Ascending aorta (tissue), 2 donors: ENCODE results near the gene CLCN4. TPM values are rescaled to one million over a fixed set of nuclear protein-coding genes. Genes with fewer than 3 reads are reported as not detected.

ENCODE experiments used
- DNase-seq, 2 donors: peaks; one replicate each; pipeline ENCODE4 v3.0.0-alpha.2; 2019; ENCODE audit warnings: low spot score in 2 of 2
- H3K27ac ChIP-seq, 2 donors: fragments of 200-600 bp; sonication (generic); one replicate each; pipeline ENCODE4 v1.5.1; 2016 to 2017; ENCODE audit warnings: mild to moderate bottlenecking in 1 of 2
- H3K27me3 ChIP-seq: fragments of 200-600 bp; sonication (generic); one replicate; pipeline ENCODE4 v1.5.1; 2017
- H3K36me3 ChIP-seq, 2 donors: fragments of 200-600 bp; sonication (generic); one replicate each; pipeline ENCODE4 v1.5.1; 2016
- H3K4me1 ChIP-seq, 2 donors: fragments of 200-600 bp; sonication (generic); one replicate each; pipeline ENCODE4 v1.5.1; 2016 to 2017; ENCODE audit warnings: mild to moderate bottlenecking in 1 of 2
- H3K4me3 ChIP-seq, 2 donors: fragments of 200-600 bp; sonication (generic); one replicate each; pipeline ENCODE4 v1.5.1; 2016 to 2017; ENCODE audit warnings: mild to moderate bottlenecking in 1 of 2
- H3K9me3 ChIP-seq, 2 donors: fragments of 200-600 bp; sonication (generic); one replicate each; pipeline ENCODE4 v1.5.1; 2016
- CTCF ChIP-seq, 3 experiments: fragments of 200-600 bp in 2 of 3; fragments of 450-650 bp in 1 of 3; sonication (generic) in 2 of 3; IDR thresholded peaks; one replicate each; pipeline ENCODE4 v1.5.1; 2016 to 2019; ENCODE audit warnings: antibody characterized with exemption in 3 of 3, mild to moderate bottlenecking in 1 of 3, moderate library complexity in 1 of 3
- intact Hi-C: fragments of 100-400 bp; cut with DNase I; formaldehyde crosslinking; loops from one replicate; pipeline ENCODE4 v1.15.1; 2023
- total RNA-seq: library from RNA; depleted of rRNA; stranded (reverse); fragments of >200 nt; gene quantifications from one replicate; pipeline ENCODE4 v1.1.0, GENCODE V29; 2016

CLCN4 gene
- total RNA-seq, 1 donor from 2014 or later: 4.4 TPM

GRCh38 chrX:10190367-10190766 is 33.6 kb downstream of the CLCN4 start:
- no peak overlapping the region for H3K4me3 ChIP-seq
- intact Hi-C loops: loop anchor here (1.0 to 5.0 kb wide), 2 partner anchors 427 to 446 kb away; no protein-coding TSS in a partner anchor
- H3K9me3 ChIP-seq: no peaks in the 10 kb centered on the region
- no peaks in the 10 kb centered on the region for H3K27me3 ChIP-seq
- peaks cover 0 to 5% of the 10 kb centered on the region in 2 donors for H3K4me1 ChIP-seq
- peak; percentile 18 to 52 (median 50) for TF ChIP-seq CTCF (IDR thresholded peaks at IDR 0.05)
- DNase-seq: peak in 1 of 2 donors; percentile 77
- no peak overlapping the region for H3K27ac ChIP-seq
- H3K36me3 ChIP-seq: no peaks in the 10 kb centered on the region

GRCh38 chrX:10193587-10193986 is 36.8 kb downstream of the CLCN4 start:
- Histone ChIP-seq H3K4me3 (no peak overlapping the region), H3K4me1 (peaks cover 0 to 5% of the 10 kb centered on the region in 2 donors), H3K9me3 (no peaks in the 10 kb centered on the region), H3K36me3 (no peaks in the 10 kb centered on the region), H3K27ac (no peak overlapping the region), H3K27me3 (no peaks in the 10 kb centered on the region)
- no peak for TF ChIP-seq CTCF (IDR thresholded peaks at IDR 0.05)
- no peak for DNase-seq
- intact Hi-C loops: loop anchor here (5.0 kb wide), 1 partner anchor 424 kb away; no protein-coding TSS in a partner anchor

GRCh38 chrX:10195425-10195824 is 38.6 kb downstream of the CLCN4 start:
- H3K4me3 ChIP-seq: no peak overlapping the region
- no peaks in the 10 kb centered on the region for H3K4me1 ChIP-seq
- no peak for TF ChIP-seq CTCF (IDR thresholded peaks at IDR 0.05)
- no peak overlapping the region for H3K27ac ChIP-seq
- no peaks in the 10 kb centered on the region for H3K36me3 ChIP-seq
- H3K27me3 ChIP-seq: no peaks in the 10 kb centered on the region
- intact Hi-C loops: no loop called here
- no peaks in the 10 kb centered on the region for H3K9me3 ChIP-seq
- DNase-seq: no peak

GRCh38 chrX:10195947-10196346 is 39.2 kb downstream of the CLCN4 start:
- H3K4me1 ChIP-seq: no peaks in the 10 kb centered on the region
- no peak overlapping the region for H3K4me3 ChIP-seq
- intact Hi-C loops: no loop called here
- H3K27me3 ChIP-seq: no peaks in the 10 kb centered on the region
- no peak overlapping the region for H3K27ac ChIP-seq
- DNase-seq: no peak
- no peaks in the 10 kb centered on the region for H3K9me3 ChIP-seq
- TF ChIP-seq CTCF (IDR thresholded peaks at IDR 0.05): no peak
- H3K36me3 ChIP-seq: no peaks in the 10 kb centered on the region

GRCh38 chrX:10197279-10198210 is 40.8 kb downstream of the CLCN4 start:
- intact Hi-C loops: no loop called here
- no peaks in the 10 kb centered on the region for H3K4me1 ChIP-seq
- no peak overlapping the region for H3K27ac ChIP-seq
- TF ChIP-seq CTCF (IDR thresholded peaks at IDR 0.05): no peak
- no peaks in the 10 kb centered on the region for H3K27me3 ChIP-seq
- DNase-seq: no peak
- no peak overlapping the region for H3K4me3 ChIP-seq
- H3K9me3 ChIP-seq: no peaks in the 10 kb centered on the region
- no peaks in the 10 kb centered on the region for H3K36me3 ChIP-seq
